ENCODE results near the gene DHX58. TPM values are rescaled to one million over a fixed set of nuclear protein-coding genes. Genes with fewer than 3 reads are reported as not detected.

DHX58 gene
- total RNA-seq, 2 experiments from 2014 or later, result 10.3 to 19.4 TPM

- intact Hi-C loops (cut with micrococcal nuclease; ENCODE audit: unreplicated experiment), result no loop called here
- CTCF ChIA-PET (ENCODE audit: unreplicated experiment), result no interaction called here
- POLR2A ChIA-PET, result interaction anchor here (0.6 kb wide), 2 partner anchors 84 to 604 kb away, joined by 4 to 5 read pairs; no protein-coding TSS in a partner anchor
- H3K4me3 ChIP-seq (ENCODE audit: low read depth, low read length, poor library complexity, severe bottlenecking), result no peak overlapping the region
- peaks cover 21% of the 10 kb centered on the region for H3K4me1 ChIP-seq (ENCODE audit: insufficient read depth, low read length, poor library complexity, severe bottlenecking)
- no peaks in the 10 kb centered on the region for H3K9me3 ChIP-seq (ENCODE audit: low read length)
- BruUV-seq (replicated peaks), result no TSS peak
- no peaks in the 10 kb centered on the region for H3K79me2 ChIP-seq (ENCODE audit: insufficient read depth, low read depth, low read length)
- no peak overlapping the region for H3K27ac ChIP-seq (ENCODE audit: low read depth, low read length, poor library complexity, severe bottlenecking)
- H3K4me2 ChIP-seq (ENCODE audit: low read length), result no peak overlapping the region
- no peaks in the 10 kb centered on the region for H3K9me2 ChIP-seq (ENCODE audit: insufficient read depth, low read length)
- no peak for TF ChIP-seq CTCF (conservative IDR thresholded peaks at IDR 0.05; ENCODE audit: low read length)
- no peak for TF ChIP-seq EZH2phosphoT487 (IDR thresholded peaks at IDR 0.05; ENCODE audit: borderline replicate concordance, low read depth, low read length)
- H2AFZ ChIP-seq (ENCODE audit: low read length), result no peak overlapping the region
- DNase-seq (ENCODE audit: low spot score), result no peak
- no peaks in the 10 kb centered on the region for H3K36me3 ChIP-seq (ENCODE audit: insufficient read depth, low read length)
- no peaks in the 10 kb centered on the region for H4K20me1 ChIP-seq (ENCODE audit: insufficient read depth, low read length)
These were observed 6.5 kb downstream of the DHX58 start for GRCh38 chr17:42106009-42106408.

- no peak overlapping the region for H3K4me3 ChIP-seq (ENCODE audit: low read depth, low read length, poor library complexity, severe bottlenecking)
- DNase-seq (ENCODE audit: low spot score), result no peak
- peaks cover 14% of the 10 kb centered on the region for H3K4me1 ChIP-seq (ENCODE audit: insufficient read depth, low read length, poor library complexity, severe bottlenecking)
- no peaks in the 10 kb centered on the region for H3K9me2 ChIP-seq (ENCODE audit: insufficient read depth, low read length)
- no peaks in the 10 kb centered on the region for H3K9me3 ChIP-seq (ENCODE audit: low read length)
- H2AFZ ChIP-seq (ENCODE audit: low read length), result no peak overlapping the region
- no peaks in the 10 kb centered on the region for H3K79me2 ChIP-seq (ENCODE audit: insufficient read depth, low read depth, low read length)
- no peak overlapping the region for H3K4me2 ChIP-seq (ENCODE audit: low read length)
- intact Hi-C loops (cut with micrococcal nuclease; ENCODE audit: unreplicated experiment), result loop anchor here (5.0 kb wide), 1 partner anchor 37 kb away; no protein-coding TSS in a partner anchor
- no TSS peak for BruUV-seq (replicated peaks)
- H3K27ac ChIP-seq (ENCODE audit: low read depth, low read length, poor library complexity, severe bottlenecking), result no peak overlapping the region
- H3K36me3 ChIP-seq (ENCODE audit: insufficient read depth, low read length), result no peaks in the 10 kb centered on the region
- POLR2A ChIA-PET, result no interaction called here
- H4K20me1 ChIP-seq (ENCODE audit: insufficient read depth, low read length), result no peaks in the 10 kb centered on the region
- CTCF ChIA-PET (ENCODE audit: unreplicated experiment), result interaction anchor here (0.7 kb wide), 1 partner anchor 147 kb away, joined by 3 read pairs; no protein-coding TSS in a partner anchor
- no peak for TF ChIP-seq CTCF (conservative IDR thresholded peaks at IDR 0.05; ENCODE audit: low read length)
- TF ChIP-seq EZH2phosphoT487 (IDR thresholded peaks at IDR 0.05; ENCODE audit: borderline replicate concordance, low read depth, low read length), result no peak
These were observed 8.2 kb downstream of the DHX58 start for GRCh38 chr17:42104264-42104663.

- Histone ChIP-seq H3K79me2 (ENCODE audit: insufficient read depth, low read depth, low read length) (no peaks in the 10 kb centered on the region), H4K20me1 (ENCODE audit: insufficient read depth, low read length) (no peaks in the 10 kb centered on the region), H3K27ac (ENCODE audit: low read depth, low read length, poor library complexity, severe bottlenecking) (no peak overlapping the region), H3K4me3 (ENCODE audit: low read depth, low read length, poor library complexity, severe bottlenecking) (no peak overlapping the region), H3K4me1 (ENCODE audit: insufficient read depth, low read length, poor library complexity, severe bottlenecking) (peaks cover 16% of the 10 kb centered on the region), H3K36me3 (ENCODE audit: insufficient read depth, low read length) (no peaks in the 10 kb centered on the region), H3K9me3 (ENCODE audit: low read length) (no peaks in the 10 kb centered on the region), H3K9me2 (ENCODE audit: insufficient read depth, low read length) (no peaks in the 10 kb centered on the region), H2AFZ (ENCODE audit: low read length) (no peak overlapping the region), H3K4me2 (ENCODE audit: low read length) (no peak overlapping the region)
- ChIA-PET POLR2A (interaction anchor here (0.7 kb wide), 2 partner anchors 70 to 323 kb away, joined by 3 to 7 read pairs; no protein-coding TSS in a partner anchor), CTCF (ENCODE audit: unreplicated experiment) (interaction anchor here (0.5 kb wide), 1 partner anchor 86 kb away, joined by 3 read pairs; the partner anchor contains the start of gene DNAJC7)
- no peak for DNase-seq (ENCODE audit: low spot score)
- TF ChIP-seq EZH2phosphoT487 (IDR thresholded peaks at IDR 0.05; ENCODE audit: borderline replicate concordance, low read depth, low read length) (no peak), CTCF (conservative IDR thresholded peaks at IDR 0.05; ENCODE audit: low read length) (no peak)
- BruUV-seq (replicated peaks), result no TSS peak
- intact Hi-C loops (cut with micrococcal nuclease; ENCODE audit: unreplicated experiment), result loop anchor here (5.0 kb wide), 1 partner anchor 36 kb away; no protein-coding TSS in a partner anchor
These were observed 9.1 kb downstream of the DHX58 start for GRCh38 chr17:42103221-42103954.
